ENCODE data around the gene SLC39A9. TPM values are rescaled to one million over a fixed set of nuclear protein-coding genes. Genes with fewer than 3 reads are reported as not detected.
A peak's percentile ranks its signal among the peaks of the same experiment; 100 is the strongest.

The SLC39A9 gene
- total and polyA plus RNA-seq, 10 of the 15 experiments (the other 5 are each of a cell fraction or from before 2014, with no cell fraction given), result 19.9 to 109 (median 46.9) TPM

DNA sequence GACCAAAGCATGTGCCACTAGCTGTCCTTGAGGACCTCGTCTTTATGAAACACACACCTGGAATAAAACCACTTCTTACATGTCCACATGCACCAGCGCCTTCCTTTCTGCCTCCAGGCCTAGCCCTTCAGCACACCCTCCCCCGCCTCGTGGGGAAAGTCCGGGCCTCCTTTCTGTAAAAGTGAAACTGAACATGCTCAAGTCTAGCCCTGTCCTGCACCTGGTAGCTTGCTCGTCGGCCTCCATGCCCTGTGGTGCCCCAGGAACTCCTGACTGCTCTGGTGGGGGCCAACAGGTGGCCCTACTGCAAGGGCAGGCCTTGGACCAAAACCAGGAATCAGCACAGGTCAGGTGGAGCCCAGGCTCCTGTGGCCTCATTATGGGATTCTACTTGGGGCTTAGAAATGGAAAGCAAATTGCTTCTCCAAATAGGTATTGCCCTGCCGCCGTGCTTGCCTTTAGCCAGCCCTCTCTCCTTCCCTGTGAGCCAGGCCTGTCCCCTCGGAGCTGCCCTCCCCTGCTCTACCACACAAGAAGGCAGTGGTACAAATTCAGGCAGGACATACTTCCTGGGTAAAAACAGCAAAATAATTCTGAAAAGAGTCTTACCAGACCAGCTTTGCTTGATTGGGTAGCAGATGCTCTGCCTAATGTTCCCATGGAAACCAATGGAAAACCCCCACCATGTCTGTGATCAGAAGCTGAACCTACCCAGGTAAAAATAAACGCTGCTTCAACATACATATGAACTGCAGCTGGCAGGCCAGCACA, 43.9 kb upstream of the SLC39A9 start (continued):
- TF ChIP-seq, protein P1, sequence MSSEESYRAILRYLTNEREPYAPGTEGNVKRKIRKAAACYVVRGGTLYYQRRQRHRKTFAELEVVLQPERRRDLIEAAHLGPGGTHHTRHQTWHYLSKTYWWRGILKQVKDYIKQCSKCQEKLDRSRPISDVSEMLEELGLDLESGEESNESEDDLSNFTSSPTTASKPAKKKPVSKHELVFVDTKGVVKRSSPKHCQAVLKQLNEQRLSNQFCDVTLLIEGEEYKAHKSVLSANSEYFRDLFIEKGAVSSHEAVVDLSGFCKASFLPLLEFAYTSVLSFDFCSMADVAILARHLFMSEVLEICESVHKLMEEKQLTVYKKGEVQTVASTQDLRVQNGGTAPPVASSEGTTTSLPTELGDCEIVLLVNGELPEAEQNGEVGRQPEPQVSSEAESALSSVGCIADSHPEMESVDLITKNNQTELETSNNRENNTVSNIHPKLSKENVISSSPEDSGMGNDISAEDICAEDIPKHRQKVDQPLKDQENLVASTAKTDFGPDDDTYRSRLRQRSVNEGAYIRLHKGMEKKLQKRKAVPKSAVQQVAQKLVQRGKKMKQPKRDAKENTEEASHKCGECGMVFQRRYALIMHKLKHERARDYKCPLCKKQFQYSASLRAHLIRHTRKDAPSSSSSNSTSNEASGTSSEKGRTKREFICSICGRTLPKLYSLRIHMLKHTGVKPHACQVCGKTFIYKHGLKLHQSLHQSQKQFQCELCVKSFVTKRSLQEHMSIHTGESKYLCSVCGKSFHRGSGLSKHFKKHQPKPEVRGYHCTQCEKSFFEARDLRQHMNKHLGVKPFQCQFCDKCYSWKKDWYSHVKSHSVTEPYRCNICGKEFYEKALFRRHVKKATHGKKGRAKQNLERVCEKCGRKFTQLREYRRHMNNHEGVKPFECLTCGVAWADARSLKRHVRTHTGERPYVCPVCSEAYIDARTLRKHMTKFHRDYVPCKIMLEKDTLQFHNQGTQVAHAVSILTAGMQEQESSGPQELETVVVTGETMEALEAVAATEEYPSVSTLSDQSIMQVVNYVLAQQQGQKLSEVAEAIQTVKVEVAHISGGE (CRISPR knock-in tag; IDR thresholded peaks at IDR 0.05), result no peak
- TF ChIP-seq, protein P2, sequence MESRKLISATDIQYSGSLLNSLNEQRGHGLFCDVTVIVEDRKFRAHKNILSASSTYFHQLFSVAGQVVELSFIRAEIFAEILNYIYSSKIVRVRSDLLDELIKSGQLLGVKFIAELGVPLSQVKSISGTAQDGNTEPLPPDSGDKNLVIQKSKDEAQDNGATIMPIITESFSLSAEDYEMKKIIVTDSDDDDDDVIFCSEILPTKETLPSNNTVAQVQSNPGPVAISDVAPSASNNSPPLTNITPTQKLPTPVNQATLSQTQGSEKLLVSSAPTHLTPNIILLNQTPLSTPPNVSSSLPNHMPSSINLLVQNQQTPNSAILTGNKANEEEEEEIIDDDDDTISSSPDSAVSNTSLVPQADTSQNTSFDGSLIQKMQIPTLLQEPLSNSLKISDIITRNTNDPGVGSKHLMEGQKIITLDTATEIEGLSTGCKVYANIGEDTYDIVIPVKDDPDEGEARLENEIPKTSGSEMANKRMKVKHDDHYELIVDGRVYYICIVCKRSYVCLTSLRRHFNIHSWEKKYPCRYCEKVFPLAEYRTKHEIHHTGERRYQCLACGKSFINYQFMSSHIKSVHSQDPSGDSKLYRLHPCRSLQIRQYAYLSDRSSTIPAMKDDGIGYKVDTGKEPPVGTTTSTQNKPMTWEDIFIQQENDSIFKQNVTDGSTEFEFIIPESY (IDR thresholded peaks at IDR 0.05), result no peak
- TF ChIP-seq ESRRA (IDR thresholded peaks at IDR 0.05; ENCODE audit: low read length) (no peak), ZZZ3 (IDR thresholded peaks at IDR 0.05; ENCODE audit: control insufficient read depth, insufficient read length, low read depth) (no peak), CREM (IDR thresholded peaks at IDR 0.05; ENCODE audit: low read depth) (peak; percentile 60), PML (IDR thresholded peaks at IDR 0.05; ENCODE audit: low read length) (no peak; the same call in 1 of the 2 replicates), SUPT20H (IDR thresholded peaks at IDR 0.05; ENCODE audit: borderline replicate concordance, control insufficient read depth, low read depth, low read length) (no peak), FOXK2 (IDR thresholded peaks at IDR 0.05) (no peak), RBBP5 (conservative IDR thresholded peaks at IDR 0.05) (no peak), SMC3 (IDR thresholded peaks at IDR 0.05; ENCODE audit: borderline replicate concordance, low read length) (no peak; the same call in 1 of the 2 replicates)
- TF ChIP-seq, protein P3, sequence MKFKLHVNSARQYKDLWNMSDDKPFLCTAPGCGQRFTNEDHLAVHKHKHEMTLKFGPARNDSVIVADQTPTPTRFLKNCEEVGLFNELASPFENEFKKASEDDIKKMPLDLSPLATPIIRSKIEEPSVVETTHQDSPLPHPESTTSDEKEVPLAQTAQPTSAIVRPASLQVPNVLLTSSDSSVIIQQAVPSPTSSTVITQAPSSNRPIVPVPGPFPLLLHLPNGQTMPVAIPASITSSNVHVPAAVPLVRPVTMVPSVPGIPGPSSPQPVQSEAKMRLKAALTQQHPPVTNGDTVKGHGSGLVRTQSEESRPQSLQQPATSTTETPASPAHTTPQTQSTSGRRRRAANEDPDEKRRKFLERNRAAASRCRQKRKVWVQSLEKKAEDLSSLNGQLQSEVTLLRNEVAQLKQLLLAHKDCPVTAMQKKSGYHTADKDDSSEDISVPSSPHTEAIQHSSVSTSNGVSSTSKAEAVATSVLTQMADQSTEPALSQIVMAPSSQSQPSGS (IDR thresholded peaks at IDR 0.05; ENCODE audit: low read length), result no peak
- TF ChIP-seq, protein P4, sequence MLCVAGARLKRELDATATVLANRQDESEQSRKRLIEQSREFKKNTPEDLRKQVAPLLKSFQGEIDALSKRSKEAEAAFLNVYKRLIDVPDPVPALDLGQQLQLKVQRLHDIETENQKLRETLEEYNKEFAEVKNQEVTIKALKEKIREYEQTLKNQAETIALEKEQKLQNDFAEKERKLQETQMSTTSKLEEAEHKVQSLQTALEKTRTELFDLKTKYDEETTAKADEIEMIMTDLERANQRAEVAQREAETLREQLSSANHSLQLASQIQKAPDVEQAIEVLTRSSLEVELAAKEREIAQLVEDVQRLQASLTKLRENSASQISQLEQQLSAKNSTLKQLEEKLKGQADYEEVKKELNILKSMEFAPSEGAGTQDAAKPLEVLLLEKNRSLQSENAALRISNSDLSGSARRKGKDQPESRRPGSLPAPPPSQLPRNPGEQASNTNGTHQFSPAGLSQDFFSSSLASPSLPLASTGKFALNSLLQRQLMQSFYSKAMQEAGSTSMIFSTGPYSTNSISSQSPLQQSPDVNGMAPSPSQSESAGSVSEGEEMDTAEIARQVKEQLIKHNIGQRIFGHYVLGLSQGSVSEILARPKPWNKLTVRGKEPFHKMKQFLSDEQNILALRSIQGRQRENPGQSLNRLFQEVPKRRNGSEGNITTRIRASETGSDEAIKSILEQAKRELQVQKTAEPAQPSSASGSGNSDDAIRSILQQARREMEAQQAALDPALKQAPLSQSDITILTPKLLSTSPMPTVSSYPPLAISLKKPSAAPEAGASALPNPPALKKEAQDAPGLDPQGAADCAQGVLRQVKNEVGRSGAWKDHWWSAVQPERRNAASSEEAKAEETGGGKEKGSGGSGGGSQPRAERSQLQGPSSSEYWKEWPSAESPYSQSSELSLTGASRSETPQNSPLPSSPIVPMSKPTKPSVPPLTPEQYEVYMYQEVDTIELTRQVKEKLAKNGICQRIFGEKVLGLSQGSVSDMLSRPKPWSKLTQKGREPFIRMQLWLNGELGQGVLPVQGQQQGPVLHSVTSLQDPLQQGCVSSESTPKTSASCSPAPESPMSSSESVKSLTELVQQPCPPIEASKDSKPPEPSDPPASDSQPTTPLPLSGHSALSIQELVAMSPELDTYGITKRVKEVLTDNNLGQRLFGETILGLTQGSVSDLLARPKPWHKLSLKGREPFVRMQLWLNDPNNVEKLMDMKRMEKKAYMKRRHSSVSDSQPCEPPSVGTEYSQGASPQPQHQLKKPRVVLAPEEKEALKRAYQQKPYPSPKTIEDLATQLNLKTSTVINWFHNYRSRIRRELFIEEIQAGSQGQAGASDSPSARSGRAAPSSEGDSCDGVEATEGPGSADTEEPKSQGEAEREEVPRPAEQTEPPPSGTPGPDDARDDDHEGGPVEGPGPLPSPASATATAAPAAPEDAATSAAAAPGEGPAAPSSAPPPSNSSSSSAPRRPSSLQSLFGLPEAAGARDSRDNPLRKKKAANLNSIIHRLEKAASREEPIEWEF (IDR thresholded peaks at IDR 0.05; ENCODE audit: insufficient replicate concordance, low read depth, low read length), result peak; percentile 39
- TF ChIP-seq, protein P5, sequence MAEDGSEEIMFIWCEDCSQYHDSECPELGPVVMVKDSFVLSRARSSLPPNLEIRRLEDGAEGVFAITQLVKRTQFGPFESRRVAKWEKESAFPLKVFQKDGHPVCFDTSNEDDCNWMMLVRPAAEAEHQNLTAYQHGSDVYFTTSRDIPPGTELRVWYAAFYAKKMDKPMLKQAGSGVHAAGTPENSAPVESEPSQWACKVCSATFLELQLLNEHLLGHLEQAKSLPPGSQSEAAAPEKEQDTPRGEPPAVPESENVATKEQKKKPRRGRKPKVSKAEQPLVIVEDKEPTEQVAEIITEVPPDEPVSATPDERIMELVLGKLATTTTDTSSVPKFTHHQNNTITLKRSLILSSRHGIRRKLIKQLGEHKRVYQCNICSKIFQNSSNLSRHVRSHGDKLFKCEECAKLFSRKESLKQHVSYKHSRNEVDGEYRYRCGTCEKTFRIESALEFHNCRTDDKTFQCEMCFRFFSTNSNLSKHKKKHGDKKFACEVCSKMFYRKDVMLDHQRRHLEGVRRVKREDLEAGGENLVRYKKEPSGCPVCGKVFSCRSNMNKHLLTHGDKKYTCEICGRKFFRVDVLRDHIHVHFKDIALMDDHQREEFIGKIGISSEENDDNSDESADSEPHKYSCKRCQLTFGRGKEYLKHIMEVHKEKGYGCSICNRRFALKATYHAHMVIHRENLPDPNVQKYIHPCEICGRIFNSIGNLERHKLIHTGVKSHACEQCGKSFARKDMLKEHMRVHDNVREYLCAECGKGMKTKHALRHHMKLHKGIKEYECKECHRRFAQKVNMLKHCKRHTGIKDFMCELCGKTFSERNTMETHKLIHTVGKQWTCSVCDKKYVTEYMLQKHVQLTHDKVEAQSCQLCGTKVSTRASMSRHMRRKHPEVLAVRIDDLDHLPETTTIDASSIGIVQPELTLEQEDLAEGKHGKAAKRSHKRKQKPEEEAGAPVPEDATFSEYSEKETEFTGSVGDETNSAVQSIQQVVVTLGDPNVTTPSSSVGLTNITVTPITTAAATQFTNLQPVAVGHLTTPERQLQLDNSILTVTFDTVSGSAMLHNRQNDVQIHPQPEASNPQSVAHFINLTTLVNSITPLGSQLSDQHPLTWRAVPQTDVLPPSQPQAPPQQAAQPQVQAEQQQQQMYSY (CRISPR knock-in tag; IDR thresholded peaks at IDR 0.05), result no peak
